Neural progenitor cell (in vitro differentiated cells): Measurements from ENCODE around the gene YTHDC2. TPM values are rescaled to one million over a fixed set of nuclear protein-coding genes. Genes with fewer than 3 reads are reported as not detected.

Experiments
- DNase-seq: peaks from one replicate; pipeline ENCODE4 v3.0.0-alpha.2; 2016; ENCODE audit warnings: low spot score
- H2AFZ ChIP-seq: fragments of 200-600 bp; sonication (generic); replicated peaks from 2 replicates; pipeline ENCODE4 v1.6.1; 2016; ENCODE audit warnings: antibody characterized with exemption
- H3F3A ChIP-seq: fragments of 200-600 bp; sonication (generic); 2 replicates; pipeline ENCODE4 v1.6.1; 2016; ENCODE audit warnings: antibody characterized with exemption, low read depth
- H3K27ac ChIP-seq: fragments of 200-600 bp; sonication (generic); 2 replicates; pipeline ENCODE4 v1.5.1; 2016; ENCODE audit warnings: mild to moderate bottlenecking
- H3K27me3 ChIP-seq: fragments of 200-600 bp; sonication (generic); 2 replicates; pipeline ENCODE4 v1.6.1; 2016; ENCODE audit warnings: mild to moderate bottlenecking, moderate library complexity
- H3K36me3 ChIP-seq: fragments of 200-600 bp; sonication (generic); 2 replicates; pipeline ENCODE4 v1.5.1; 2016
- H3K4me1 ChIP-seq: fragments of 200-600 bp; sonication (generic); 2 replicates; pipeline ENCODE4 v1.6.1; 2016; ENCODE audit warnings: mixed run types
- H3K4me2 ChIP-seq: fragments of 200-600 bp; sonication (generic); 2 replicates; pipeline ENCODE4 v1.6.1; 2016
- H3K4me3 ChIP-seq: fragments of 200-600 bp; sonication (generic); 2 replicates; pipeline ENCODE4 v1.5.1; 2016
- H3K79me2 ChIP-seq: fragments of 200-600 bp; sonication (generic); 2 replicates; pipeline ENCODE4 v1.6.1; 2016; ENCODE audit warnings: low read depth
- H3K9ac ChIP-seq: fragments of 200-600 bp; sonication (generic); 2 replicates; pipeline ENCODE4 v1.6.1; 2016
- H3K9me3 ChIP-seq: fragments of 200-600 bp; sonication (generic); 2 replicates; pipeline ENCODE4 v1.5.1; 2016; ENCODE audit warnings: low read depth
- H4K20me1 ChIP-seq: fragments of 200-600 bp; sonication (generic); 2 replicates; pipeline ENCODE4 v1.6.1; 2016; ENCODE audit warnings: low read depth
- H3K27ac Mint-ChIP-seq: 3 replicates; pipeline ENCODE4 v1.8.0; 2021; ENCODE audit warnings: mixed read lengths
- H3K27me3 Mint-ChIP-seq: 2 replicates; pipeline ENCODE4 v1.8.0; 2022; ENCODE audit warnings: low read depth, mild to moderate bottlenecking, inconsistent platforms, moderate library complexity, mixed read lengths; ENCODE audit not compliant: insufficient read depth
- H3K36me3 Mint-ChIP-seq: 3 replicates; pipeline ENCODE4 v1.8.0; 2021; ENCODE audit warnings: mixed read lengths
- H3K4me1 Mint-ChIP-seq: 3 replicates; pipeline ENCODE4 v1.8.0; 2021; ENCODE audit warnings: mixed read lengths
- H3K4me3 Mint-ChIP-seq: 3 replicates; pipeline ENCODE4 v1.8.0; 2021; ENCODE audit warnings: mild to moderate bottlenecking, moderate library complexity, mixed read lengths
- H3K9me3 Mint-ChIP-seq: 3 replicates; pipeline ENCODE4 v1.8.0; 2020; ENCODE audit warnings: mixed read lengths
- EZH2 ChIP-seq: fragments of 200-600 bp; sonication (generic); IDR thresholded peaks from 2 replicates; pipeline ENCODE4 v1.6.1; 2017; ENCODE audit warnings: antibody characterized with exemption, mild to moderate bottlenecking, moderate library complexity
- EZH2phosphoT487 ChIP-seq: fragments of 200-600 bp; sonication (generic); IDR thresholded peaks from 2 replicates; pipeline ENCODE4 v1.6.1; 2017; ENCODE audit warnings: antibody characterized with exemption
- total RNA-seq: library from RNA; depleted of rRNA; stranded (reverse); fragments of >200 nt; gene quantifications from 2 replicates; pipeline ENCODE4 v1.2.3, GENCODE V29; 2015; ENCODE audit warnings: low replicate concordance
- TF ChIP-seq, protein P1 (sequence below): fragments of 200-600 bp; sonication (generic); IDR thresholded peaks from 2 replicates; pipeline ENCODE4 v1.5.1; 2017; ENCODE audit warnings: antibody characterized with exemption, mild to moderate bottlenecking

YTHDC2 gene
- 15.1 and 18.5 TPM in 2 replicates for total RNA-seq

GRCh38 chr5:113513384-113514288, at the start of gene YTHDC2:
Gene YTHDC2 (plus strand): TSS chr5:113513694. CDS start chr5:113513896, 202 bp downstream.
- Histone ChIP-seq H3K4me2 (peak within 1 kb of the TSS; percentile 83), H2AFZ (peak within 1 kb of the TSS; percentile 92)

GRCh38 chr5:113474100-113474728, 39.3 kb upstream of the YTHDC2 start:
- peak; percentile 21 for DNase-seq
- Mint-ChIP-seq H3K4me1 (no peaks in the 10 kb centered on the region), H3K27me3 (peaks cover 2% of the 10 kb centered on the region), H3K27ac (no peak overlapping the region), H3K36me3 (peaks cover 2% of the 10 kb centered on the region), H3K9me3 (peaks cover 11% of the 10 kb centered on the region), H3K4me3 (no peak overlapping the region)
- H3K4me2 ChIP-seq: no peak overlapping the region
- no peaks in the 10 kb centered on the region for H3K79me2 ChIP-seq
- H3K36me3 ChIP-seq: no peaks in the 10 kb centered on the region
- H3K27ac ChIP-seq: no peak overlapping the region
- no peaks in the 10 kb centered on the region for H4K20me1 ChIP-seq
- no peak overlapping the region for H3K9ac ChIP-seq
- no peak overlapping the region for H3K4me3 ChIP-seq
- TF ChIP-seq EZH2 (no peak), EZH2phosphoT487 (no peak)
- TF ChIP-seq, protein P1, sequence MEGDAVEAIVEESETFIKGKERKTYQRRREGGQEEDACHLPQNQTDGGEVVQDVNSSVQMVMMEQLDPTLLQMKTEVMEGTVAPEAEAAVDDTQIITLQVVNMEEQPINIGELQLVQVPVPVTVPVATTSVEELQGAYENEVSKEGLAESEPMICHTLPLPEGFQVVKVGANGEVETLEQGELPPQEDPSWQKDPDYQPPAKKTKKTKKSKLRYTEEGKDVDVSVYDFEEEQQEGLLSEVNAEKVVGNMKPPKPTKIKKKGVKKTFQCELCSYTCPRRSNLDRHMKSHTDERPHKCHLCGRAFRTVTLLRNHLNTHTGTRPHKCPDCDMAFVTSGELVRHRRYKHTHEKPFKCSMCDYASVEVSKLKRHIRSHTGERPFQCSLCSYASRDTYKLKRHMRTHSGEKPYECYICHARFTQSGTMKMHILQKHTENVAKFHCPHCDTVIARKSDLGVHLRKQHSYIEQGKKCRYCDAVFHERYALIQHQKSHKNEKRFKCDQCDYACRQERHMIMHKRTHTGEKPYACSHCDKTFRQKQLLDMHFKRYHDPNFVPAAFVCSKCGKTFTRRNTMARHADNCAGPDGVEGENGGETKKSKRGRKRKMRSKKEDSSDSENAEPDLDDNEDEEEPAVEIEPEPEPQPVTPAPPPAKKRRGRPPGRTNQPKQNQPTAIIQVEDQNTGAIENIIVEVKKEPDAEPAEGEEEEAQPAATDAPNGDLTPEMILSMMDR: no peak
- no peaks in the 10 kb centered on the region for H3K27me3 ChIP-seq
- peaks cover 16% of the 10 kb centered on the region for H3K4me1 ChIP-seq
- no peaks in the 10 kb centered on the region for H3K9me3 ChIP-seq
- H3F3A ChIP-seq: no peaks in the 10 kb centered on the region
- H2AFZ ChIP-seq: peak overlapping the region; percentile 74

More at GRCh38 chr5:113513384-113514288, at the start of gene YTHDC2:
- Histone ChIP-seq H3K27ac (no peak within 1 kb of the TSS), H4K20me1 (no peaks in the 10 kb centered on the region), H3F3A (no peaks in the 10 kb centered on the region), H3K79me2 (peaks cover 21% of the 10 kb centered on the region), H3K36me3 (no peaks in the 10 kb centered on the region), H3K4me1 (peaks cover 7% of the 10 kb centered on the region), H3K27me3 (no peaks in the 10 kb centered on the region), H3K4me3 (peak within 1 kb of the TSS; percentile 74), H3K9ac (peak within 1 kb of the TSS; percentile 53), H3K9me3 (no peaks in the 10 kb centered on the region)
- Mint-ChIP-seq H3K4me3 (peak within 1 kb of the TSS; percentile 90), H3K4me1 (peaks cover 12% of the 10 kb centered on the region), H3K36me3 (peaks cover 10% of the 10 kb centered on the region), H3K27ac (peak within 1 kb of the TSS; percentile 91), H3K27me3 (no peaks in the 10 kb centered on the region), H3K9me3 (no peaks in the 10 kb centered on the region)
- TF ChIP-seq, protein P1: peak; percentile 60
- no peak for TF ChIP-seq EZH2phosphoT487
- peak; percentile 90 for DNase-seq

DNA sequence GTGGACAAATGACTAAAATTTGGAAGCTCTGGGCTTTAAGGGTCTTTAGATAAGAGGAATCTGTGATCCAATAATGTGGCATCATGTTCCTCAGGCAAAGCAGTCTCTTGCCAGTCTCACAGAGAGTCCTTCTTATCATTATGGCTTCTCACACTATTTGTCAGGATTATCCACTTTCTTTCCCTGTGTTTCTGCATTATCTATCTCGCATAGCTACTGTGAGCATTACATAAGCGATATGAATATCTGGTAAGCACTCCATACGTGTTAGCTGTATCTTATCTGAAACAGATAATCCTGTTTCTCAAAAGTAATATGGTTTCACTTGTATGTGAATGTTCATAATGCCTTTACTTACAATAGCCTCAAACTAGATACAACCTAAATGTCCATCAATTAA, 34.8 kb upstream of the YTHDC2 start:
- peaks cover 3% of the 10 kb centered on the region for H3K9me3 Mint-ChIP-seq
- DNase-seq: no peak
- TF ChIP-seq EZH2 (no peak), EZH2phosphoT487 (no peak)

More for the DNA sequence above, 34.8 kb upstream of the YTHDC2 start:
- Histone ChIP-seq H3K9me3 (no peaks in the 10 kb centered on the region), H4K20me1 (no peaks in the 10 kb centered on the region), H3K79me2 (no peaks in the 10 kb centered on the region), H3K4me2 (no peak overlapping the region), H3K36me3 (no peaks in the 10 kb centered on the region), H3K27me3 (no peaks in the 10 kb centered on the region), H3K9ac (no peak overlapping the region), H3F3A (no peaks in the 10 kb centered on the region), H3K4me1 (peaks cover 16% of the 10 kb centered on the region), H3K27ac (no peak overlapping the region), H3K4me3 (no peak overlapping the region), H2AFZ (no peak overlapping the region)
- no peaks in the 10 kb centered on the region for H3K4me1 Mint-ChIP-seq
- no peak overlapping the region for H3K27ac Mint-ChIP-seq
- peaks cover 2% of the 10 kb centered on the region for H3K27me3 Mint-ChIP-seq
- no peaks in the 10 kb centered on the region for H3K36me3 Mint-ChIP-seq
- H3K4me3 Mint-ChIP-seq: no peak overlapping the region
